A549 (cell line): ENCODE data around the gene LSG1.

Experiments used
- BCL3 ChIP-seq: fragments of >200 bp; sonication (Bioruptor Twin); formaldehyde crosslinking; IDR thresholded peaks from 3 replicates; pipeline ENCODE4 v1.6.1; 2016
- CEBPB ChIP-seq, 2 experiments: fragments of >200 bp in 1 of 2; sonication (Bioruptor Twin) in 1 of 2; formaldehyde crosslinking in 1 of 2; IDR thresholded peaks; 2 replicates each; pipeline ENCODE4 v1.6.1; 2012 to 2016
- CTCF ChIP-seq: fragments of >200 bp; sonication (Bioruptor Twin); formaldehyde crosslinking; IDR thresholded peaks from 3 replicates; pipeline ENCODE4 v1.5.1; 2016
- EP300 ChIP-seq, 2 experiments: fragments of >200 bp; sonication (Bioruptor Twin); formaldehyde crosslinking; IDR thresholded peaks; 2 replicates in 1 of 2; 3 replicates in 1 of 2; pipeline ENCODE4 v1.6.1; 2016 to 2017
- HDAC2 ChIP-seq: fragments of 200-600 bp; sonication (generic); IDR thresholded peaks from 2 replicates; pipeline ENCODE4 v1.6.1; 2016
- HOXB13 ChIP-seq: fragments of 250-450 bp; sonication (Bioruptor Pico); IDR thresholded peaks from 2 replicates; pipeline ENCODE4 v1.5.0; 2020; ENCODE audit warnings: low read depth, mild to moderate bottlenecking, moderate library complexity
- JUN ChIP-seq, 2 experiments: fragments of >200 bp; sonication (Bioruptor Twin); formaldehyde crosslinking; IDR thresholded peaks; 2 replicates in 1 of 2; 3 replicates in 1 of 2; pipeline ENCODE4 v1.6.1; 2016 to 2017
- MAZ ChIP-seq: fragments of 150-350 bp; IDR thresholded peaks from 2 replicates; pipeline ENCODE4 v1.6.1; 2014; ENCODE audit warnings: antibody characterized with exemption, low read depth, low read length, borderline replicate concordance
- RAD21 ChIP-seq, 2 experiments: fragments of >200 bp in 1 of 2; sonication (Bioruptor Twin) in 1 of 2; formaldehyde crosslinking in 1 of 2; IDR thresholded peaks in 1 of 2; conservative IDR thresholded peaks in 1 of 2; 2 replicates in 1 of 2; 3 replicates in 1 of 2; pipeline ENCODE4 v1.6.1; 2012 to 2018; ENCODE audit warnings: inconsistent platforms in 1 of 2
- USF2 ChIP-seq: fragments of 450-650 bp; IDR thresholded peaks from 2 replicates; pipeline ENCODE4 v1.6.1; 2014; ENCODE audit warnings: antibody characterized with exemption
- TF ChIP-seq, protein P1 (sequence below): IDR thresholded peaks from 2 replicates; pipeline ENCODE4 v1.6.1; 2012

DNA sequence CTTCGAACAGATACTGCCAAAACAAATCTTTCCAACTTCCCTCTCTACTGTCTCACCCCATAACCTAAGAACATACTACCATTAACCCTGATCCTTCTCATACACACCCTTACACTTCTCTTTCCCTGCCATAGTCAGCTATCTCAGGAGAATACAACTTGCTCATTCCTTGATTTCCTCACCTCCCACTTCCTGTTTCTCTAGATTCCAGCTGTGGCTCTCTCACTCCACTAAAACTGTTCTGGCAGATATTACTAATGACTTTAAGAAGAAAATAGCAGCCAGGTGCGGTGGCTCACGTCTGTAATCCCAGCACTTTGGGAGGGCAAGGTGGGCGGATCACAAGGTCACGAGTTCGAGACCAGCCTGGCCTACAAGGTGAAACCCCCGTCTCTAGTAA, 4.6 kb downstream of the LSG1 start:
- TF ChIP-seq MAZ, result no peak
- TF ChIP-seq EP300 (IDR thresholded peaks at IDR 0.05), result no peak
- no peak for TF ChIP-seq CTCF
- TF ChIP-seq HOXB13 (CRISPR knock-in tag), result no peak
- TF ChIP-seq USF2, result no peak
- TF ChIP-seq BCL3, result no peak
- TF ChIP-seq CEBPB (IDR thresholded peaks at IDR 0.05), result no peak
- no peak for TF ChIP-seq HDAC2
- TF ChIP-seq, protein P1, sequence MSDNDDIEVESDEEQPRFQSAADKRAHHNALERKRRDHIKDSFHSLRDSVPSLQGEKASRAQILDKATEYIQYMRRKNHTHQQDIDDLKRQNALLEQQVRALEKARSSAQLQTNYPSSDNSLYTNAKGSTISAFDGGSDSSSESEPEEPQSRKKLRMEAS, result no peak
- no peak for TF ChIP-seq JUN (IDR thresholded peaks at IDR 0.05)
- no peak for TF ChIP-seq RAD21 (conservative IDR thresholded peaks at IDR 0.05 in 1 of 2, IDR thresholded peaks at IDR 0.05 in 1 of 2)
